ENCODE measurements around the gene CPNE5. TPM values are rescaled to one million over a fixed set of nuclear protein-coding genes. Genes with fewer than 3 reads are reported as not detected.
A peak's percentile ranks its signal among the peaks of the same experiment; 100 is the strongest.

The CPNE5 gene
- total and polyA plus RNA-seq, 2 donors from 2014 or later: 3.7 to 7.1 TPM

DNA sequence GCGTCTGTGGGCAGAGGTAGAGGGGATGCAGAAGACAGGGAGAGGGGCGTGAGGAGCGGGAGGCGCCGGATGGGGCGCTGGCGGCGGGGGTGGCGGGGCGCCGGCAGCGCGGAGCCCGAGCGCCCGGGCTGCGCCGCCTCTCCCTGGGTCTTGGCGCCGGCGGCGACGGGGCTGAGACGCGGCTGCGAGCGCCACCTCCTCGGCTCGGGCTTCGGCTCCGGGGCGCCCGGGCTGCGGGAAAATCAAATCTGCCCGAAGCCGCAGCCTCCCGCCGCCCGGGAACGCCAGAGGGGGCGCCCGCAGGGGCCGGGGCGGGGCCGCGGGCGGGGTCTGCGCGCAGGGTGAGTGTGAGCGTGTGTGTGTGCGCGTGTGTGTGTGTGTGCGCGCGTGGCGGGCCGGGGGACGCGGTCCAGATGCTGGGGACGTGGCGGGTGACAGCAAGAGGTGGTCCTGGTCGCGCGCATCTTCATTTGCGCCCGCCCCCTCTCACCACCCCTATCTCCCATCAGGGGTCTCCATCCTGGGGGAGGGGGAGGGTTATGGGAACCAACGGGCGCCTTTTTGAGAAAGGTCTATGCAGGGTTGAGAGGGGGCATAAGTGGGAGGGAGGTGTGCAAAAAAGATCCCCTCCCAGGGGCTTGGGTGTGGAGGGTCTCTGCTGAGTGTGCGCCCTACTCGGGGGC is 646 bp upstream of the CPNE5 start:
- H3K9me3 ChIP-seq (ENCODE audit: control insufficient read depth in 2 of 3, insufficient read depth in 1 of 3, low read length in 3 of 3): no peaks in the 10 kb centered on the region
- H3K27ac ChIP-seq (ENCODE audit: low read depth in 2 of 2, low read length in 2 of 2): no peak overlapping the region
- DNase-seq (peak in 4 of 5 donors; percentile 62 to 81 (median 78)), FAIRE-seq (no peak)
- intact Hi-C loops (cut with DNase I): no loop called here
- no peaks in the 10 kb centered on the region for H3K27me3 ChIP-seq (ENCODE audit: control insufficient read depth, insufficient read depth, low read length)
- peak overlapping the region; percentile 16 to 43 (median 28) for H3K4me3 ChIP-seq (ENCODE audit: low read length in 3 of 3)
- TF ChIP-seq, protein P1, sequence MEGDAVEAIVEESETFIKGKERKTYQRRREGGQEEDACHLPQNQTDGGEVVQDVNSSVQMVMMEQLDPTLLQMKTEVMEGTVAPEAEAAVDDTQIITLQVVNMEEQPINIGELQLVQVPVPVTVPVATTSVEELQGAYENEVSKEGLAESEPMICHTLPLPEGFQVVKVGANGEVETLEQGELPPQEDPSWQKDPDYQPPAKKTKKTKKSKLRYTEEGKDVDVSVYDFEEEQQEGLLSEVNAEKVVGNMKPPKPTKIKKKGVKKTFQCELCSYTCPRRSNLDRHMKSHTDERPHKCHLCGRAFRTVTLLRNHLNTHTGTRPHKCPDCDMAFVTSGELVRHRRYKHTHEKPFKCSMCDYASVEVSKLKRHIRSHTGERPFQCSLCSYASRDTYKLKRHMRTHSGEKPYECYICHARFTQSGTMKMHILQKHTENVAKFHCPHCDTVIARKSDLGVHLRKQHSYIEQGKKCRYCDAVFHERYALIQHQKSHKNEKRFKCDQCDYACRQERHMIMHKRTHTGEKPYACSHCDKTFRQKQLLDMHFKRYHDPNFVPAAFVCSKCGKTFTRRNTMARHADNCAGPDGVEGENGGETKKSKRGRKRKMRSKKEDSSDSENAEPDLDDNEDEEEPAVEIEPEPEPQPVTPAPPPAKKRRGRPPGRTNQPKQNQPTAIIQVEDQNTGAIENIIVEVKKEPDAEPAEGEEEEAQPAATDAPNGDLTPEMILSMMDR (IDR thresholded peaks at IDR 0.05; ENCODE audit: borderline replicate concordance, extremely low read depth, insufficient read depth): no peak
- no peaks in the 10 kb centered on the region for H3K36me3 ChIP-seq (ENCODE audit: control insufficient read depth in 2 of 3, insufficient read depth in 3 of 3, low read length in 3 of 3)
- H3K9ac ChIP-seq (ENCODE audit: low read length in 3 of 3): peak overlapping the region in 2 of 3 donors; percentile 19 to 21
- H3K4me1 ChIP-seq (ENCODE audit: control insufficient read depth in 2 of 3, insufficient read depth in 2 of 3, low read depth in 1 of 3, low read length in 3 of 3): peaks cover 0 to 16% (median 4%) of the 10 kb centered on the region in 3 donors

DNA sequence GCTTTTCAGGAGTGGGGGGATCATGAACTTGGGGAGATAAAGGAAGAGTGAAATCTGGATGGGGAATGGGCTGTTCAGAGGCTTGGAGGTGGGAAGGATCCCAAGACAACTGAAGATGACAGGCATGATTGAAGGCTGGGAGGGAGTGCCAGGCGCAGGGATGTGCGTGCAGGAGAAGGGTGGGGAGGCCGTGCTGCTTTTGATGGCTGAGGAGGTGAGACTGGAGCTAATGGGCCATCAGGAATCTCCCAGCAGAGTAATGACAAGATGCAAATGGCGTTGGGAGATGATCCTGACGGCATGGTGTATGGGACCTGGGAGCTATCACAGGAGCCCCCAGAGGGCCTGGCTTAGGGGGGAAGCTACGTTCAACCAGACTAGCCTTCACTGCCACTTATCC is 1.6 kb downstream of the CPNE5 start:
- no peaks in the 10 kb centered on the region for H3K36me3 ChIP-seq (ENCODE audit: control insufficient read depth in 2 of 3, insufficient read depth in 3 of 3, low read length in 3 of 3)
- intact Hi-C loops (cut with DNase I): no loop called here
- H3K27me3 ChIP-seq (ENCODE audit: control insufficient read depth, insufficient read depth, low read length): no peaks in the 10 kb centered on the region
- H3K9me3 ChIP-seq (ENCODE audit: control insufficient read depth in 2 of 3, insufficient read depth in 1 of 3, low read length in 3 of 3): no peaks in the 10 kb centered on the region
- H3K4me1 ChIP-seq (ENCODE audit: control insufficient read depth in 2 of 3, insufficient read depth in 2 of 3, low read depth in 1 of 3, low read length in 3 of 3): peaks cover 0 to 15% (median 10%) of the 10 kb centered on the region in 3 donors
- DNase-seq (no peak), FAIRE-seq (no peak)
- no peak overlapping the region for H3K27ac ChIP-seq (ENCODE audit: low read depth in 2 of 2, low read length in 2 of 2)
- TF ChIP-seq, protein P1 (IDR thresholded peaks at IDR 0.05; ENCODE audit: borderline replicate concordance, extremely low read depth, insufficient read depth): no peak
- H3K9ac ChIP-seq (ENCODE audit: low read length in 3 of 3): no peak overlapping the region
- no peak overlapping the region for H3K4me3 ChIP-seq (ENCODE audit: low read length in 3 of 3)

DNA sequence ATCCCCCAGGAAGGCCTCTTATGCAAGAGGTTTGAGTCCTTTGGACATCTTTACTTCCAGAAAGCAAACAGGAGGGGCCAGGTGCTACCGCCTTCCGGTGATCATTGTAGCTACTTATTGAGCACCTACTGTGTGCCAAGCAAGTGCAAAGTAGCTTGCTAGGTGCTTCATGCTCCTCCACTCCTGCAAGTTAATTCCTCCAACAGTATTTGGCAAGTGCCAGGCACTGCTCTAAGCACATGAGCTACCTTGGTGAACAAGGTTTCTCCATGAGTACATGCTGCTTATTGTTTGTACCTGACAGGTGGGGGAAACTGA is 2.3 kb downstream of the CPNE5 start:
- peaks cover 0 to 15% (median 10%) of the 10 kb centered on the region in 3 donors for H3K4me1 ChIP-seq (ENCODE audit: control insufficient read depth in 2 of 3, insufficient read depth in 2 of 3, low read depth in 1 of 3, low read length in 3 of 3)
- intact Hi-C loops (cut with DNase I): no loop called here
- DNase-seq: no peak

More for the DNA sequence above, 2.3 kb downstream of the CPNE5 start:
- H3K9me3 ChIP-seq (ENCODE audit: control insufficient read depth in 2 of 3, insufficient read depth in 1 of 3, low read length in 3 of 3): no peaks in the 10 kb centered on the region
- H3K27ac ChIP-seq (ENCODE audit: low read depth in 2 of 2, low read length in 2 of 2): no peak overlapping the region
- FAIRE-seq: no peak
- TF ChIP-seq, protein P1 (IDR thresholded peaks at IDR 0.05; ENCODE audit: borderline replicate concordance, extremely low read depth, insufficient read depth): no peak
- no peak overlapping the region for H3K4me3 ChIP-seq (ENCODE audit: low read length in 3 of 3)
- no peaks in the 10 kb centered on the region for H3K27me3 ChIP-seq (ENCODE audit: control insufficient read depth, insufficient read depth, low read length)
- H3K36me3 ChIP-seq (ENCODE audit: control insufficient read depth in 2 of 3, insufficient read depth in 3 of 3, low read length in 3 of 3): no peaks in the 10 kb centered on the region
- no peak overlapping the region for H3K9ac ChIP-seq (ENCODE audit: low read length in 3 of 3)

Measured in kidney (tissue), 14 donors.